KG1 (cell line): Measurements from ENCODE around the gene ANGPTL2.
"Not testable (repeated sequence)": the region's sequence is repeated elsewhere in the genome, so short reads cannot be mapped to it uniquely, and the experiment has no call there.

Experiments
- DNase-seq: peaks from one replicate; lab custom pipeline; 2025; lab: John Stamatoyannopoulos, UW

The ANGPTL2 gene

GRCh38 chr9:127122176-127123063, at the start of gene ANGPTL2:
ANGPTL2 (minus strand) TSS chr9:127122635; CDS start chr9:127108731, 13,904 bp downstream.
- no peak for DNase-seq

- not testable (repeated sequence) for DNase-seq
These were observed 48.9 kb upstream of the ANGPTL2 start for GRCh38 chr9:127171348-127171747.

GRCh38 chr9:127170652-127171051, 48.2 kb upstream of the ANGPTL2 start:
- no peak for DNase-seq

- DNase-seq = no peak
These were observed 47.7 kb upstream of the ANGPTL2 start for GRCh38 chr9:127170103-127170502.

GRCh38 chr9:127169575-127169883, 47.1 kb upstream of the ANGPTL2 start:
- DNase-seq = no peak

- DNase-seq = no peak
These were observed 46.5 kb upstream of the ANGPTL2 start for GRCh38 chr9:127168756-127169574.

- no peak for DNase-seq
These were observed 45.3 kb upstream of the ANGPTL2 start for GRCh38 chr9:127167560-127168326.

- no peak for DNase-seq
These were observed 44.5 kb upstream of the ANGPTL2 start for GRCh38 chr9:127166651-127167524.

- no peak for DNase-seq
These were observed 43.7 kb upstream of the ANGPTL2 start for GRCh38 chr9:127166111-127166510.

GRCh38 chr9:127165116-127165515, 42.7 kb upstream of the ANGPTL2 start:
- DNase-seq = no peak

- no peak for DNase-seq
These were observed 41.0 kb upstream of the ANGPTL2 start for GRCh38 chr9:127163409-127163808.

- no peak for DNase-seq
These were observed 40.5 kb upstream of the ANGPTL2 start for GRCh38 chr9:127162864-127163365.

- DNase-seq = no peak
These were observed 39.8 kb upstream of the ANGPTL2 start for GRCh38 chr9:127162046-127162863.

- no peak for DNase-seq
These were observed 38.7 kb upstream of the ANGPTL2 start for GRCh38 chr9:127161081-127161624.

GRCh38 chr9:127159949-127160610, 37.6 kb upstream of the ANGPTL2 start:
- no peak for DNase-seq

- no peak for DNase-seq
These were observed 36.9 kb upstream of the ANGPTL2 start for GRCh38 chr9:127159325-127159801.

- DNase-seq = no peak
These were observed 36.4 kb upstream of the ANGPTL2 start for GRCh38 chr9:127158786-127159324.

- no peak for DNase-seq
These were observed 33.0 kb upstream of the ANGPTL2 start for GRCh38 chr9:127155314-127155960.
